ENCODE data around the gene ABR.

ABR gene

DNA sequence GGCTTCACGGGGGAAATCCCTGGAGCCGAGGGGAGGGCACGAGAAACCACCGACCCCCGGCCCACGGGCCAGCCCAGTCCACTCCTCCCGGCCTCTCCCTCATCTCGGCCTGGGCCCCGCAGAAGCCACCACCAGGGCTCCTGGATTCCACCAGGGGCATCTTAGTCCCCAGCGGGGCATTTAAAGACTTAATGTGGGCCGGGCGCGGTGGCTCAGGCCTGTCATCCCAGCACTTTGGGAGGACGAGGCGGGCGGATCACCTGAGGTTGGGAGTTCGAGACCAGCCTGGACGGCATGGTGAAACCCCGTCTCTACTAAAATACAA lies 24.1 kb upstream of the ABR start:
- peaks cover 3% of the 10 kb centered on the region for H3K4me1 ChIP-seq (ENCODE audit: insufficient read depth, low read length)
- H2AFZ ChIP-seq (ENCODE audit: low read depth, low read length), result no peak overlapping the region
- no peak overlapping the region for H3K27ac ChIP-seq (ENCODE audit: low read length)
- TF ChIP-seq, protein P1, sequence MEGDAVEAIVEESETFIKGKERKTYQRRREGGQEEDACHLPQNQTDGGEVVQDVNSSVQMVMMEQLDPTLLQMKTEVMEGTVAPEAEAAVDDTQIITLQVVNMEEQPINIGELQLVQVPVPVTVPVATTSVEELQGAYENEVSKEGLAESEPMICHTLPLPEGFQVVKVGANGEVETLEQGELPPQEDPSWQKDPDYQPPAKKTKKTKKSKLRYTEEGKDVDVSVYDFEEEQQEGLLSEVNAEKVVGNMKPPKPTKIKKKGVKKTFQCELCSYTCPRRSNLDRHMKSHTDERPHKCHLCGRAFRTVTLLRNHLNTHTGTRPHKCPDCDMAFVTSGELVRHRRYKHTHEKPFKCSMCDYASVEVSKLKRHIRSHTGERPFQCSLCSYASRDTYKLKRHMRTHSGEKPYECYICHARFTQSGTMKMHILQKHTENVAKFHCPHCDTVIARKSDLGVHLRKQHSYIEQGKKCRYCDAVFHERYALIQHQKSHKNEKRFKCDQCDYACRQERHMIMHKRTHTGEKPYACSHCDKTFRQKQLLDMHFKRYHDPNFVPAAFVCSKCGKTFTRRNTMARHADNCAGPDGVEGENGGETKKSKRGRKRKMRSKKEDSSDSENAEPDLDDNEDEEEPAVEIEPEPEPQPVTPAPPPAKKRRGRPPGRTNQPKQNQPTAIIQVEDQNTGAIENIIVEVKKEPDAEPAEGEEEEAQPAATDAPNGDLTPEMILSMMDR (IDR thresholded peaks at IDR 0.05; ENCODE audit: borderline replicate concordance, extremely low read depth, low read length, poor library complexity, severe bottlenecking), result no peak
- no peak for TF ChIP-seq EZH2 (IDR thresholded peaks at IDR 0.05; ENCODE audit: borderline replicate concordance, low read depth, low read length, severe bottlenecking)
- no peaks in the 10 kb centered on the region for H3K27me3 ChIP-seq (ENCODE audit: insufficient read depth, low read length, poor library complexity)
- no peaks in the 10 kb centered on the region for H3K9me3 ChIP-seq (ENCODE audit: insufficient read depth, low read length, severe bottlenecking)
- H3K79me2 ChIP-seq (ENCODE audit: insufficient read depth, low read length), result no peaks in the 10 kb centered on the region
- no peak overlapping the region for H3K9ac ChIP-seq (ENCODE audit: low read depth, low read length)
- H4K20me1 ChIP-seq (ENCODE audit: insufficient read depth, low read length), result no peaks in the 10 kb centered on the region
- H3K4me3 ChIP-seq (ENCODE audit: low read depth in 1 of 2, low read length in 2 of 2), result no peak overlapping the region
- ATAC-seq (ENCODE audit: insufficient read depth, low read depth), result no peak
- no peak for DNase-seq
- no peak overlapping the region for H3K4me2 ChIP-seq (ENCODE audit: insufficient read depth, low read length)
- no peaks in the 10 kb centered on the region for H3K36me3 ChIP-seq (ENCODE audit: insufficient read depth, low read length)

DNA sequence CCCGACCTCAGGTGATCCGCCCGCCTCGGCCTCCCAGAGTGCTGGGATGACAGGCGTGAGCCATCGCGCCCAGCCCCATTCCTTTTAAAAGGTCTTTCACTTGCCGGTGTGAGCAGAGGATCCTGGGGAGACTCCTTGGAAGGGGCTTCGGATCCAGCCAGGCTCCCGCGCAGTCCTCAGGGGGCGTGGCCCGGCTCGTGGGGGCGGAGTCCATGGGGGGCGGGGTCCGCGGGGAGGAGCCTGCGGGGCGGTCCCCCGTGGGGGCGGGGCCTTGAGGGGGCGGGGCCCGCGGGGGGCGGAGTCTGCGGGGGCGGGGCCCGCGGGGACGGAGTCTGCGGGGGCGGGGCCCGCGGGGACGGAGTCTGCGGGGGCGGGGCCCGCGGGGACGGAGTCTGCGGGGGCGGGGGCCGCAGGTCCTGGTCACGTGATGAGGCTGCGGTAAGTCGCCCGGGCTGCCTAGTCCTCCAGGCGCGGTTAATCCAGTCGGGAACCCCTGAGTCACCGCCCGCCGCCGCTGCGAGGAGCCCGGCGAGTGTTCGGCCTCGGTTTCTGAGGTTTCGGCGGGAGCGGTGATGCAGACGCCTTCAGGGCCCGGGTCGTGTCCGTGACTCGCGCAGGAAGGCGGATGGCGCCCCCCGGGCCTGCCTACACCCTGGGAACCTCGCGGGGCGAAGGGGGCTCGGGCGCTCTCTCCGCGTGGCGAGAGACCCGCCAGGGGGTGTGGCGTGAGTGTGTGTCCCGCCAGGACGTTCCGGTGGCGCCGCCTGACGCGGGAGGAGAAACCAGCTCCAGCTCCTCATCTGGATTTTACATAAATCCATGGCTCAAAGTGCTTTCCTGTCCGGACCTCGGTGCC lies 23.6 kb upstream of the ABR start:
- Histone ChIP-seq H3K27ac (ENCODE audit: low read length) (no peak overlapping the region), H3K4me1 (ENCODE audit: insufficient read depth, low read length) (peaks cover 9% of the 10 kb centered on the region), H3K9me3 (ENCODE audit: insufficient read depth, low read length, severe bottlenecking) (no peaks in the 10 kb centered on the region), H3K9ac (ENCODE audit: low read depth, low read length) (no peak overlapping the region), H4K20me1 (ENCODE audit: insufficient read depth, low read length) (no peaks in the 10 kb centered on the region), H3K27me3 (ENCODE audit: insufficient read depth, low read length, poor library complexity) (no peaks in the 10 kb centered on the region), H3K4me3 (ENCODE audit: low read depth in 1 of 2, low read length in 2 of 2) (no peak overlapping the region), H2AFZ (ENCODE audit: low read depth, low read length) (no peak overlapping the region), H3K4me2 (ENCODE audit: insufficient read depth, low read length) (no peak overlapping the region), H3K79me2 (ENCODE audit: insufficient read depth, low read length) (no peaks in the 10 kb centered on the region), H3K36me3 (ENCODE audit: insufficient read depth, low read length) (no peaks in the 10 kb centered on the region)
- ATAC-seq (ENCODE audit: insufficient read depth, low read depth) (no peak), DNase-seq (no peak)
- no peak for TF ChIP-seq EZH2 (IDR thresholded peaks at IDR 0.05; ENCODE audit: borderline replicate concordance, low read depth, low read length, severe bottlenecking)
- TF ChIP-seq, protein P1 (IDR thresholded peaks at IDR 0.05; ENCODE audit: borderline replicate concordance, extremely low read depth, low read length, poor library complexity, severe bottlenecking), result no peak

DNA sequence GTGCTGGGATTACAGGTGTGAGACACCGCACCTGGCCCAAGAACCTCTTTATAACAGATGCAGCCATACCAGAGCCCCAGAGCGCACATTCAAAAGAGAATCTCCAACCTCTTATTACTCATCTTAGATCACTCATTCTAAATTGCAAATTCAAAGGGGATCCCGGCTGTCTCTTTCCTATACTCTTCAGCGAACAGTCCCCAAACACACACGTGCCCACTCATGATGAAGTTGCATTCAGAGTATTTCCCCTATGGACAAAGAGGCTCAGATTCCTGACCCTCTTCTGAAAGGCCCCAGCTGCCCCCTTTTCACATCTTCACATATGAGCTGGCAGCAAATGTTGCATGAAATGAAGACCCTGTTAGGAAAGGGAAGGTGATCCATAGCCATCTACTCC lies 22.5 kb upstream of the ABR start:
- no peaks in the 10 kb centered on the region for H3K9me3 ChIP-seq (ENCODE audit: insufficient read depth, low read length, severe bottlenecking)

More for the DNA sequence above, 22.5 kb upstream of the ABR start:
- H3K36me3 ChIP-seq (ENCODE audit: insufficient read depth, low read length), result no peaks in the 10 kb centered on the region
- H3K9ac ChIP-seq (ENCODE audit: low read depth, low read length), result no peak overlapping the region
- H4K20me1 ChIP-seq (ENCODE audit: insufficient read depth, low read length), result 0 out of 2 replicates have a peak, but pooled peaks cover 3% of the 10 kb centered on the region
- TF ChIP-seq, protein P1 (IDR thresholded peaks at IDR 0.05; ENCODE audit: borderline replicate concordance, extremely low read depth, low read length, poor library complexity, severe bottlenecking), result no peak
- TF ChIP-seq EZH2 (IDR thresholded peaks at IDR 0.05; ENCODE audit: borderline replicate concordance, low read depth, low read length, severe bottlenecking), result no peak
- no peak for DNase-seq
- H2AFZ ChIP-seq (ENCODE audit: low read depth, low read length), result no peak overlapping the region
- no peak for ATAC-seq (ENCODE audit: insufficient read depth, low read depth)
- no peaks in the 10 kb centered on the region for H3K27me3 ChIP-seq (ENCODE audit: insufficient read depth, low read length, poor library complexity)
- H3K4me1 ChIP-seq (ENCODE audit: insufficient read depth, low read length), result peaks cover 20% of the 10 kb centered on the region
- H3K4me2 ChIP-seq (ENCODE audit: insufficient read depth, low read length), result no peak overlapping the region
- H3K79me2 ChIP-seq (ENCODE audit: insufficient read depth, low read length), result no peaks in the 10 kb centered on the region
- no peak overlapping the region for H3K4me3 ChIP-seq (ENCODE audit: low read depth in 1 of 2, low read length in 2 of 2)
- no peak overlapping the region for H3K27ac ChIP-seq (ENCODE audit: low read length)

Data from DND-41 (cell line).